Endothelial cell of umbilical vein (primary cell): Measurements from ENCODE around the gene SAMD4A. TPM values are rescaled to one million over a fixed set of nuclear protein-coding genes. Genes with fewer than 3 reads are reported as not detected.

Source experiments
- BruUV-seq: library from RNA; stranded (reverse); fragments of 400-500 nt; replicated peaks from 2 replicates; lab custom pipeline; 2021; lab: Mats Ljungman, UMichigan
- CTCF ChIA-PET: fragments of 300-600, 350-600 bp; sonication (Branson Sonifier 250); formaldehyde crosslinking; loops from one replicate; lab custom pipeline; 2021; ENCODE audit warnings: antibody characterized with exemption, inconsistent platforms; lab: Charles Lee
- POLR2A ChIA-PET: fragments of 300-600, 350-600 bp; sonication (Branson Sonifier 250); formaldehyde crosslinking; loops from one replicate; lab custom pipeline; 2021; ENCODE audit warnings: antibody characterized with exemption, inconsistent platforms; lab: Charles Lee
- DNase-seq: peaks from one replicate; pipeline ENCODE4 v3.0.0-alpha.2; 2011; ENCODE audit warnings: low read depth, low spot score
- FAIRE-seq: peaks from 2 replicates; lab custom pipeline; 2011; peaks lifted over from hg19 to GRCh38; lab: Jason Lieb, UNC
- H2AFZ ChIP-seq: 2 replicates; pipeline ENCODE4 v1.6.0; 2012; ENCODE audit warnings: low read depth, low read length, control low read depth, inconsistent platforms
- H3K27ac ChIP-seq: 2 replicates; pipeline ENCODE4 v1.5.1; 2011; ENCODE audit warnings: low read depth, mild to moderate bottlenecking, control low read depth, low read length, moderate library complexity; ENCODE audit not compliant: insufficient read depth
- H3K27me3 ChIP-seq, 2 experiments: 2 replicates each; pipeline versions ENCODE4 v1.6.0 to v1.6.1; 2011; ENCODE audit warnings: low read length in 2 of 2, mixed read lengths in 1 of 2; ENCODE audit not compliant: control insufficient read depth in 2 of 2, insufficient read depth in 2 of 2
- H3K36me3 ChIP-seq, 2 experiments: 2 replicates in 1 of 2; 3 replicates in 1 of 2; pipeline ENCODE4 v1.5.1; 2011; ENCODE audit warnings: low read length in 2 of 2, mild to moderate bottlenecking in 1 of 2, moderate library complexity in 1 of 2; ENCODE audit not compliant: control insufficient read depth in 2 of 2, insufficient read depth in 2 of 2; ENCODE audit errors: extremely low read depth in 1 of 2
- H3K4me1 ChIP-seq: 3 replicates; pipeline ENCODE4 v1.5.1; 2011; ENCODE audit warnings: mild to moderate bottlenecking, low read length; ENCODE audit not compliant: control insufficient read depth, insufficient read depth; ENCODE audit errors: extremely low read depth
- H3K4me2 ChIP-seq: 2 replicates; pipeline ENCODE4 v1.6.1; 2011; ENCODE audit warnings: low read length, control low read depth, mixed read lengths; ENCODE audit not compliant: insufficient read depth
- H3K4me3 ChIP-seq, 3 experiments: fragments of 200-600 bp in 1 of 3; sonication (generic), shearing (Covaris generic) in 1 of 3; replicated peaks in 1 of 3; 2 replicates each; pipeline ENCODE4 v1.5.1; 2011 to 2016; ENCODE audit warnings: control low read depth in 3 of 3, low read length in 3 of 3, mild to moderate bottlenecking in 2 of 3, inconsistent platforms in 1 of 3, low read depth in 1 of 3, moderate library complexity in 1 of 3; ENCODE audit not compliant: insufficient read depth in 1 of 3
- H3K79me2 ChIP-seq: 2 replicates; pipeline ENCODE4 v1.6.0; 2012; ENCODE audit warnings: low read length, inconsistent platforms; ENCODE audit not compliant: control insufficient read depth, insufficient read depth
- H3K9ac ChIP-seq: replicated peaks from 2 replicates; pipeline ENCODE3; 2011; ENCODE audit warnings: low read length, control low read depth; ENCODE audit not compliant: insufficient read depth; ENCODE audit errors: extremely low read depth
- H3K9me1 ChIP-seq: replicated peaks from 3 replicates; pipeline ENCODE4 v1.6.0; 2011; ENCODE audit warnings: mild to moderate bottlenecking, low read length; ENCODE audit not compliant: control insufficient read depth, insufficient read depth; ENCODE audit errors: extremely low read depth
- H3K9me3 ChIP-seq: replicated peaks from 2 replicates; pipeline ENCODE4 v1.5.1; 2012; ENCODE audit warnings: low read length, inconsistent platforms; ENCODE audit not compliant: control insufficient read depth, insufficient read depth
- H4K20me1 ChIP-seq: replicated peaks from 2 replicates; pipeline ENCODE3; 2011; ENCODE audit warnings: mild to moderate bottlenecking, low read length; ENCODE audit not compliant: control insufficient read depth, insufficient read depth; ENCODE audit errors: extremely low read depth
- CTCF ChIP-seq, 2 donors: IDR thresholded peaks; 1 replicate in 1 of 2; 2 replicates in 1 of 2; pipeline ENCODE4 v1.5.1; 2011; ENCODE audit warnings: low read length in 2 of 2, mild to moderate bottlenecking in 2 of 2, moderate library complexity in 2 of 2, control low read depth in 1 of 2, inconsistent platforms in 1 of 2, low read depth in 1 of 2; ENCODE audit not compliant: insufficient read depth in 1 of 2; ENCODE audit errors: extremely low read depth in 1 of 2
- EZH2 ChIP-seq: IDR thresholded peaks from 2 replicates; pipeline ENCODE4 v1.6.1; 2012; ENCODE audit warnings: borderline replicate concordance, low read depth, mild to moderate bottlenecking, moderate library complexity, low read length, inconsistent platforms; ENCODE audit not compliant: severe bottlenecking
- FOS ChIP-seq: IDR thresholded peaks from 2 replicates; pipeline ENCODE4 v1.6.1; 2011; ENCODE audit warnings: mild to moderate bottlenecking, low read length, moderate library complexity, borderline replicate concordance; ENCODE audit not compliant: insufficient read depth
- GATA2 ChIP-seq: IDR thresholded peaks from 2 replicates; pipeline ENCODE4 v1.7.0; 2011; ENCODE audit warnings: low read depth, mild to moderate bottlenecking, moderate library complexity, mixed read lengths, low read length; ENCODE audit not compliant: insufficient read length, insufficient read depth
- JUN ChIP-seq: IDR thresholded peaks from 2 replicates; pipeline ENCODE4 v1.6.1; 2011; ENCODE audit warnings: borderline replicate concordance, low read depth; ENCODE audit not compliant: insufficient read length, insufficient read depth
- MYC ChIP-seq: IDR thresholded peaks from one replicate; pipeline ENCODE4 v1.6.1; 2011; ENCODE audit warnings: mild to moderate bottlenecking, low read depth, low read length
- POLR2A ChIP-seq: IDR thresholded peaks from 2 replicates; pipeline ENCODE4 v1.6.1; 2012; ENCODE audit warnings: low read depth, mild to moderate bottlenecking, control low read depth, low read length
- POLR2AphosphoS5 ChIP-seq: IDR thresholded peaks from 2 replicates; pipeline ENCODE4 v1.6.1; 2012; ENCODE audit warnings: low read depth, mild to moderate bottlenecking, control low read depth, low read length, moderate library complexity; ENCODE audit not compliant: insufficient read depth
- dilution Hi-C: fragments of 300-500 bp; cut with MboI; formaldehyde crosslinking; loops from one replicate; pipeline ENCODE4 v1.15.0; 2019; ENCODE audit warnings: low sequenced_read_pairs; ENCODE audit not compliant: extremely low pct_ligation_motif_present
- intact Hi-C: fragments of 100-400 bp; cut with micrococcal nuclease; formaldehyde crosslinking; loops from one replicate; pipeline ENCODE4 v1.10.0; 2022
- polyA plus RNA-seq, 4 experiments: library from polyadenylated mRNA; depleted of rRNA in 3 of 4; stranded (reverse) in 3 of 4; unstranded in 1 of 4; fragments of >200 nt; gene quantifications; 2 replicates each; pipeline versions ENCODE4 v1.2.1 to v1.2.3, GENCODE V29; 2011 to 2012; ENCODE audit warnings: missing spikeins in 1 of 4
- total RNA-seq: library from RNA; stranded (reverse); gene quantifications from 2 replicates; pipeline ENCODE4 v1.2.3, GENCODE V29; 2021
- TF ChIP-seq, protein P1 (sequence below): IDR thresholded peaks from 2 replicates; pipeline ENCODE4 v1.6.1; 2011; ENCODE audit not compliant: insufficient read depth, insufficient read length

Gene SAMD4A
- total and polyA plus RNA-seq, 2 donors (not counting 3 experiments of a cell fraction or from before 2014, with no cell fraction given) = 37.7 to 95.3 TPM

DNA sequence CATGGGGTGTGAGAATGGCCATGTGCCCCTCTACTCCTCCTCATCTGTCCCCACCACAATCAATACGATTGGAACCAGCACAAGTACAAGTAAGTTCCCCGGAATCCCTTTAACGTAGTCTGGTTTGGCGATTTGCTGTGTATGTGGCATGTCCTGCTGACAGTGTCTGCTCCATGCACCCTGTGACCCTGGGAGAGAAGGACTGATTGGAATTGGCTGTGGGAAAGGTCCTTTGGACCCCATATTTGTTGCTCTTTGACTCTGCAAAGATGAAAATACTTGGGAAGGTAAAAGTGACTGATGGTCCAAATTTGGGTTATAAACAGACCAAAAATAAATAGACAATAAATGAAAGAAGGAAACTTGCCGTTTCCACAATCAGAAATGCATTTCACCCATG is 135.6 kb downstream of the SAMD4A start:
- Histone ChIP-seq H3K79me2 (peaks cover 36% of the 10 kb centered on the region), H3K27ac (no peak overlapping the region), H3K36me3 (peaks cover 0 to 9% of the 10 kb centered on the region in 2 experiments), H3K9me1 (no peaks in the 10 kb centered on the region), H3K27me3 (no peaks in the 10 kb centered on the region), H3K4me2 (no peak overlapping the region), H3K4me1 (peaks cover 15% of the 10 kb centered on the region), H3K9me3 (no peaks in the 10 kb centered on the region), H3K9ac (no peak overlapping the region), H3K4me3 (no peak overlapping the region), H4K20me1 (peaks cover 3% of the 10 kb centered on the region), H2AFZ (no peak overlapping the region)
- no TSS peak for BruUV-seq
- ChIA-PET POLR2A (no interaction called here), CTCF (interaction anchor here (3.3 kb wide), 1 partner anchor 12 kb away, joined by 18 read pairs; no protein-coding TSS in a partner anchor)
- dilution Hi-C loops = no loop called here
- FAIRE-seq = no peak
- TF ChIP-seq, protein P1, sequence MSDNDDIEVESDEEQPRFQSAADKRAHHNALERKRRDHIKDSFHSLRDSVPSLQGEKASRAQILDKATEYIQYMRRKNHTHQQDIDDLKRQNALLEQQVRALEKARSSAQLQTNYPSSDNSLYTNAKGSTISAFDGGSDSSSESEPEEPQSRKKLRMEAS = no peak
- TF ChIP-seq CTCF (IDR thresholded peaks at IDR 0.05; ENCODE audit: extremely low read depth in 1 of 2, insufficient read depth in 1 of 2, low read depth in 1 of 2, low read length in 2 of 2) (no peak), FOS (no peak), GATA2 (no peak), POLR2A (no peak), EZH2 (no peak), MYC (no peak), POLR2AphosphoS5 (no peak), JUN (no peak)
- intact Hi-C loops = no loop called here
- no peak for DNase-seq
